ENCODE results near the gene NR4A1. TPM values are rescaled to one million over a fixed set of nuclear protein-coding genes. Genes with fewer than 3 reads are reported as not detected.

The NR4A1 gene
- total and polyA plus RNA-seq, 9 donors, result 12.7 to 71.5 (median 29.4) TPM

- Histone ChIP-seq H3K27me3 (ENCODE audit: control insufficient read depth, insufficient read depth, low read length) (no peaks in the 10 kb centered on the region), H3K4me3 (ENCODE audit: low read length) (no peak overlapping the region), H3K4me1 (ENCODE audit: control insufficient read depth, insufficient read depth, low read length) (peaks cover 22% of the 10 kb centered on the region), H3K27ac (ENCODE audit: low read length) (no peak overlapping the region), H3K36me3 (ENCODE audit: control insufficient read depth, insufficient read depth, low read length) (peaks cover 32% of the 10 kb centered on the region), H3K9me3 (replicated peaks; ENCODE audit: control insufficient read depth, low read depth, low read length) (no peaks in the 10 kb centered on the region)
- peak; percentile 44 for DNase-seq
- 67% methylated on average over 3 of the region's 10 CpGs for WGBS (ENCODE audit: insufficient coverage)
These were observed 35.7 kb upstream of the NR4A1 start for GRCh38 chr12:52015532-52016041.

DNA sequence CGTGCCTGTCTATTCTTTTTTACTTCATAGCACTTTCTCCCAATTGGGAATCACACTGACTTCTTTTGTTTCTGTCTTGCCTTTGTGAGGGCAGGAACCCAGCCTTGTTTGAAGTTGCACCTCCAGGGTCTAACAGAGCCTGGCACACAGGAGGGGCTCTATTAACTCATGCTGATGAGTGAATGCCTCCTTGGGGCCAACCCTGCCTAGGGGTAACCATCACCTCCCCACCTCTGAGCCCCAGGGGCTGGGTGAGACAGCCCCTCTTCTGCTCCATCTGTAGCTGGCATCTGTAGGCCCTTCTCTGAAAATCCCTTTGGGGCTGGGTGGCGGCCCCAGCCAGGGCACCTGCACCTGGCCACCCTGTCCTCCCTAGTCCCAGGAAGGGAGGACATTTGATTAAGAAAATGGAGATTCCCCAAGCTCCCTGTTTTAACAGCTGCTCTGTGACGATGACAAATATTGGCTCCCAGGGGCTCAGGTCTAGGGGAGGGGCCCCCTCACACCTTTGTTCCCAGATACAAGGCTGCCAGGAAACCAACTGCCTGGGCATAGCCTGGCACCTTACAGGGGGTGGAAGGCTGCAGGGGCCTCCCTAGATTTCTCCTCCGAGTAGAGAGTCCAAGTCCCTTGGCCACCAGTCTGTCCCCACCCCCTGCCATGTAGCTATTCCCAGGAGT is 32.7 kb upstream of the NR4A1 start:
- peaks cover 9% of the 10 kb centered on the region for H3K36me3 ChIP-seq (ENCODE audit: control insufficient read depth, insufficient read depth, low read length)
- H3K4me1 ChIP-seq (ENCODE audit: control insufficient read depth, insufficient read depth, low read length), result peaks cover 20% of the 10 kb centered on the region
- H3K9me3 ChIP-seq (replicated peaks; ENCODE audit: control insufficient read depth, low read depth, low read length), result no peaks in the 10 kb centered on the region
- no peak for DNase-seq
- WGBS (ENCODE audit: insufficient coverage), result 60% methylated on average over 1 of the region's 4 CpGs
- H3K27me3 ChIP-seq (ENCODE audit: control insufficient read depth, insufficient read depth, low read length), result peaks cover 15% of the 10 kb centered on the region
- H3K4me3 ChIP-seq (ENCODE audit: low read length), result no peak overlapping the region
- H3K27ac ChIP-seq (ENCODE audit: low read length), result no peak overlapping the region

GRCh38 chr12:52019113-52019770 is 32.0 kb upstream of the NR4A1 start:
- no peak overlapping the region for H3K27ac ChIP-seq (ENCODE audit: low read length)
- H3K27me3 ChIP-seq (ENCODE audit: control insufficient read depth, insufficient read depth, low read length), result peaks cover 15% of the 10 kb centered on the region
- H3K4me1 ChIP-seq (ENCODE audit: control insufficient read depth, insufficient read depth, low read length), result peaks cover 25% of the 10 kb centered on the region
- WGBS (ENCODE audit: insufficient coverage), result 75% methylated on average over 7 of the region's 13 CpGs
- no peak overlapping the region for H3K4me3 ChIP-seq (ENCODE audit: low read length)
- H3K9me3 ChIP-seq (replicated peaks; ENCODE audit: control insufficient read depth, low read depth, low read length), result no peaks in the 10 kb centered on the region
- H3K36me3 ChIP-seq (ENCODE audit: control insufficient read depth, insufficient read depth, low read length), result peaks cover 2% of the 10 kb centered on the region
- no peak for DNase-seq

DNA sequence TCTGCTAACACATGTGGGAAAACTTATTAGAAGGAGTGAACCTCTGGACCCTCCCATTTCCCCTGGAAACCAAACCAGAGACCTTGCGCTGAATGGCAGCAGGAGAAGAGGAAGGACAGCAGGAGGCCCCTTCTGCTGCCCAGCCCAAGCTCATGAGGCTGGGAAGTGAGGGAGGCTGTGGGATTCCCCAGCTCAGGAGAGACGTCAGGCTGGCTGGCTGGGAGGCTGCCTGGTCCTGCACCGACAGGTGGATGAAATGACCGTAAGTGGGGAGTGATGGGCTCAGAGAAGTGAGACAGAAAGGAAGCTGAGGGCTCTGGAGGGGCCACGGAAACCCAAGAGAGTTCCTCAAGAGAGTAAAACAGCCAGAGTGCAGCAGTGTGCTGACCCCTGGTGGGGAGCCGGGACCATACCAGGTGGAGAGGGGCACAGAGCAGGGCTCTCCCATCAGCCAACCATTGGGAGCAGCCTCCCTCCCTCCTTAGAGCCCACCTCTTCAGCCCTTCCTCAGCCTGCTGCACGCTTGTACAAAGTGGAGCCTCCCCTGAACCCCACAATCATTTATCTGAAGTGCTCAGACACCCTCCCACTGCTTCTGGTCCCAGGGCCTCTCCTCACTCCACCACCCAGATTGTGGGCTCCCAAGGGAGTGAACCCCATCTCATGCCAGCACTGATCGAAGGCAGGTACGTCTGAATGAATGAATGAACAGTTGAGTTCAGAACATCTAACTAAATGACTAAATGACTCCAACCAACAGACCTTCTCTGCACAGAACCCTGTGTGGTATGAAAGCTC is 30.5 kb upstream of the NR4A1 start:
- Histone ChIP-seq H3K36me3 (ENCODE audit: control insufficient read depth, insufficient read depth, low read length) (no peaks in the 10 kb centered on the region), H3K9me3 (replicated peaks; ENCODE audit: control insufficient read depth, low read depth, low read length) (no peaks in the 10 kb centered on the region), H3K4me1 (ENCODE audit: control insufficient read depth, insufficient read depth, low read length) (peaks cover 28% of the 10 kb centered on the region), H3K27me3 (ENCODE audit: control insufficient read depth, insufficient read depth, low read length) (peaks cover 15% of the 10 kb centered on the region), H3K4me3 (ENCODE audit: low read length) (no peak overlapping the region), H3K27ac (ENCODE audit: low read length) (no peak overlapping the region)
- 13% methylated on average over 7 of the region's 9 CpGs for WGBS (ENCODE audit: insufficient coverage)
- DNase-seq, result peak; percentile 55

DNA sequence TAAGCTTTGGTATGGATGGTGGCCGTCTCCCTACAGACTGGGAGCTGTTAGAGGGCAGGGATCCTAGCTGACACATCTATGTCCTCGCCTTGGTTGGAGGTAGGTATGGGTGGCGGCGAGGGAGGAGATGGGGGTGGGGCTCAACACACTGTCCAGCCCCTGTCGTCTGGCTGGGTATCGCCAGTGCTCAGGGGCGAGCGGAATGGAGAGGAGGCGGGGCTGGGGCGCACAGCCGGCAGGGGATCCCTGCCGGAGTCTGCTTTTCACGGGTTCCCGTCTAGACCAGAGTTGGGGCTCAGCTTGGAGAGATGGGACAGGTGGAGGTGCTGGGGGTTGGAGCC is 28.4 kb upstream of the NR4A1 start:
- H3K9me3 ChIP-seq (replicated peaks; ENCODE audit: control insufficient read depth, low read depth, low read length), result no peaks in the 10 kb centered on the region
- DNase-seq, result no peak
- peak overlapping the region; percentile 53 for H3K4me3 ChIP-seq (ENCODE audit: low read length)
- peaks cover 47% of the 10 kb centered on the region for H3K4me1 ChIP-seq (ENCODE audit: control insufficient read depth, insufficient read depth, low read length)
- no peaks in the 10 kb centered on the region for H3K36me3 ChIP-seq (ENCODE audit: control insufficient read depth, insufficient read depth, low read length)
- peaks cover 15% of the 10 kb centered on the region for H3K27me3 ChIP-seq (ENCODE audit: control insufficient read depth, insufficient read depth, low read length)
- no peak overlapping the region for H3K27ac ChIP-seq (ENCODE audit: low read length)
- 24% methylated on average over 14 of the region's 14 CpGs for WGBS (ENCODE audit: insufficient coverage)

- DNase-seq, result peak; percentile 80
- Histone ChIP-seq H3K36me3 (ENCODE audit: control insufficient read depth, insufficient read depth, low read length) (no peaks in the 10 kb centered on the region), H3K27ac (ENCODE audit: low read length) (no peak overlapping the region), H3K4me3 (ENCODE audit: low read length) (peak overlapping the region; percentile 53), H3K4me1 (ENCODE audit: control insufficient read depth, insufficient read depth, low read length) (peaks cover 47% of the 10 kb centered on the region), H3K9me3 (replicated peaks; ENCODE audit: control insufficient read depth, low read depth, low read length) (no peaks in the 10 kb centered on the region), H3K27me3 (ENCODE audit: control insufficient read depth, insufficient read depth, low read length) (peaks cover 15% of the 10 kb centered on the region)
- under 1% methylated on average over 62 of the region's 70 CpGs for WGBS (ENCODE audit: insufficient coverage)
These were observed 27.9 kb upstream of the NR4A1 start for GRCh38 chr12:52023182-52023975.

DNA sequence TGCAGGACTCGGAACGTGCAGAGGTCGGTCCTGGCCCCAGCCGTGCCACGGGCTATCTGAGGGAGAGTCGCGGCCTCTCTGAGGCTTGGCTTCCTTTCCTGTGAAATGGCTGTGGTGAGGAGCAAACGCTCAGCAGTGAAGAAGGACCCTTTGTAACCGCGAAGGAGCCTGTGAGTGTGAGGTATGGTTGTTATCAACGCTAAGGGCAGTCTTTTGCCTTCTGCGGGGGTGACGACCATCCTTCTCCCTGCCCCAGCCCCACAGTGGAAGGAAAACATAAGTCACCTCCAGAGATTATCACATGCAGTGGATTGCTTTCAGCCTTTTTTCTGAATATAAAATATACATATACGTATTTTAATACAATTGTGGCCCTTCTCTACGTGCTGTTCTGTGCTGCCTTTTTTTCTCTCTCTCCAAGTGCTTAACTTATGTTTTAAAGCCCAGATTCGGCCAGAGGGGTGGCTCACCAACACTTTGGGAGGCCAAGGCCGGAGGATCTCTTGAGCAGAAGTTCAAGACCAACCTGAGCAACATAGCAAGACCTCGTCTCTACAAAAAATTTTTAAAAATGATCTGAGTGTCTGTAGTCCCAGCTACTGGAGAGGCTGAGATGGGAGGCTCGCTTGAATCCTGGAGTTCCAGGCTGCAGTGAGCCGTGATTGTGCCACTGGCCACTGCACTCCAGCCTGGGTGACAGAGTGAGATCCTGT is 27.1 kb upstream of the NR4A1 start:
- no peaks in the 10 kb centered on the region for H3K9me3 ChIP-seq (replicated peaks; ENCODE audit: control insufficient read depth, low read depth, low read length)
- H3K4me3 ChIP-seq (ENCODE audit: low read length), result peak overlapping the region; percentile 53
- DNase-seq, result no peak
- 92% methylated on average over 2 of the region's 20 CpGs for WGBS (ENCODE audit: insufficient coverage)
- peaks cover 50% of the 10 kb centered on the region for H3K4me1 ChIP-seq (ENCODE audit: control insufficient read depth, insufficient read depth, low read length)
- peaks cover 15% of the 10 kb centered on the region for H3K27me3 ChIP-seq (ENCODE audit: control insufficient read depth, insufficient read depth, low read length)
- H3K36me3 ChIP-seq (ENCODE audit: control insufficient read depth, insufficient read depth, low read length), result no peaks in the 10 kb centered on the region
- H3K27ac ChIP-seq (ENCODE audit: low read length), result no peak overlapping the region

- H3K9me3 ChIP-seq (replicated peaks; ENCODE audit: control insufficient read depth, low read depth, low read length), result no peaks in the 10 kb centered on the region
- H3K36me3 ChIP-seq (ENCODE audit: control insufficient read depth, insufficient read depth, low read length), result no peaks in the 10 kb centered on the region
- peaks cover 15% of the 10 kb centered on the region for H3K27me3 ChIP-seq (ENCODE audit: control insufficient read depth, insufficient read depth, low read length)
- no peak overlapping the region for H3K4me3 ChIP-seq (ENCODE audit: low read length)
- DNase-seq, result no peak
- WGBS (ENCODE audit: insufficient coverage), result 57% methylated on average over 7 of the region's 15 CpGs
- H3K27ac ChIP-seq (ENCODE audit: low read length), result no peak overlapping the region
- H3K4me1 ChIP-seq (ENCODE audit: control insufficient read depth, insufficient read depth, low read length), result peaks cover 57% of the 10 kb centered on the region
These were observed 26.4 kb upstream of the NR4A1 start for GRCh38 chr12:52024845-52025230.

- peaks cover 15% of the 10 kb centered on the region for H3K27me3 ChIP-seq (ENCODE audit: control insufficient read depth, insufficient read depth, low read length)
- H3K4me3 ChIP-seq (ENCODE audit: low read length), result no peak overlapping the region
- peaks cover 58% of the 10 kb centered on the region for H3K4me1 ChIP-seq (ENCODE audit: control insufficient read depth, insufficient read depth, low read length)
- H3K36me3 ChIP-seq (ENCODE audit: control insufficient read depth, insufficient read depth, low read length), result no peaks in the 10 kb centered on the region
- H3K27ac ChIP-seq (ENCODE audit: low read length), result peak overlapping the region; percentile 83
- no peak for DNase-seq
- H3K9me3 ChIP-seq (replicated peaks; ENCODE audit: control insufficient read depth, low read depth, low read length), result no peaks in the 10 kb centered on the region
- WGBS (ENCODE audit: insufficient coverage), result 78% methylated on average over 3 of the region's 5 CpGs
These were observed 25.0 kb upstream of the NR4A1 start for GRCh38 chr12:52026263-52026662.
